Measurements from ENCODE around the gene IGF1R. TPM values are rescaled to one million over a fixed set of nuclear protein-coding genes. Genes with fewer than 3 reads are reported as not detected.

Gene IGF1R
- total and polyA plus RNA-seq, 2 experiments from 2014 or later, result 9.5 to 92.4 TPM

- Histone ChIP-seq H3K4me3 (no peak overlapping the region), H3K9me3 (ENCODE audit: low read depth) (no peaks in the 10 kb centered on the region), H3K27ac (no peak overlapping the region), H3K4me1 (ENCODE audit: low read depth) (no peaks in the 10 kb centered on the region), H3K27me3 (no peaks in the 10 kb centered on the region), H3K36me3 (no peaks in the 10 kb centered on the region)
- TF ChIP-seq CTCF (IDR thresholded peaks at IDR 0.05; ENCODE audit: low read depth, low read length), result no peak
- no peak for DNase-seq (ENCODE audit: low read depth in 1 of 2, low spot score in 1 of 2)
Measured at GRCh38 chr15:98815207-98815606, 166.9 kb downstream of the IGF1R start.

GRCh38 chr15:98817745-98818144, 169.4 kb downstream of the IGF1R start:
- no peaks in the 10 kb centered on the region for H3K36me3 ChIP-seq
- no peak overlapping the region for H3K4me3 ChIP-seq
- no peak overlapping the region for H3K27ac ChIP-seq
- TF ChIP-seq CTCF (IDR thresholded peaks at IDR 0.05; ENCODE audit: low read depth, low read length), result no peak
- H3K4me1 ChIP-seq (ENCODE audit: low read depth), result no peaks in the 10 kb centered on the region
- DNase-seq (ENCODE audit: low read depth in 1 of 2, low spot score in 1 of 2), result no peak
- no peaks in the 10 kb centered on the region for H3K9me3 ChIP-seq (ENCODE audit: low read depth)
- H3K27me3 ChIP-seq, result no peaks in the 10 kb centered on the region

- no peak for TF ChIP-seq CTCF (IDR thresholded peaks at IDR 0.05; ENCODE audit: low read depth, low read length)
- Histone ChIP-seq H3K4me3 (no peak overlapping the region), H3K36me3 (no peaks in the 10 kb centered on the region), H3K27ac (no peak overlapping the region), H3K27me3 (no peaks in the 10 kb centered on the region), H3K9me3 (ENCODE audit: low read depth) (no peaks in the 10 kb centered on the region), H3K4me1 (ENCODE audit: low read depth) (no peaks in the 10 kb centered on the region)
- peak in 1 of 2 donors; percentile 46 for DNase-seq (ENCODE audit: low read depth in 1 of 2, low spot score in 1 of 2)
Measured at GRCh38 chr15:98823012-98823458, 174.7 kb downstream of the IGF1R start.

DNA sequence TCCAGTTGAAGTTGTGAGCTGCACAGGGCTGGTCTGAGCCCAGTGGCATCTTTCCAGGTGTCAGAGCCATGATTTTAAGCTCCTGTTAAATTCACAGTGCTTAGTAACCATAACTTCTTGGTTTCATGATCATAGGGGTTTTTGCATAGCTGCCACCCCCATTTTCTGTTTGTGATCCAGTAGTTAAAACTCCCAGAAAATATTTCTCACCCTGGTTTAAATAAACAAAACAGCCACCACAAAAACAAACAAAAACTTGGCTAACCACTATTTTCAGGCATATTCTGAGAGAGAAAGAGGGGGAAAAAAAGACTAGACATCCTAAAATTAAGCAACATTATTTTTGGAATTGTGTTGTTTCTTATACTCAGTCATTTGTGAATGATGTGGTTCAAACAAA, 175.3 kb downstream of the IGF1R start:
- no peaks in the 10 kb centered on the region for H3K4me1 ChIP-seq (ENCODE audit: low read depth)
- no peak overlapping the region for H3K27ac ChIP-seq
- no peak for TF ChIP-seq CTCF (IDR thresholded peaks at IDR 0.05; ENCODE audit: low read depth, low read length)
- no peaks in the 10 kb centered on the region for H3K27me3 ChIP-seq
- DNase-seq (ENCODE audit: low read depth in 1 of 2, low spot score in 1 of 2), result no peak
- peaks cover 2% of the 10 kb centered on the region for H3K9me3 ChIP-seq (ENCODE audit: low read depth)
- H3K36me3 ChIP-seq, result no peaks in the 10 kb centered on the region
- no peak overlapping the region for H3K4me3 ChIP-seq

GRCh38 chr15:98824595-98824994, 176.3 kb downstream of the IGF1R start:
- DNase-seq (ENCODE audit: low read depth in 1 of 2, low spot score in 1 of 2), result no peak

More at GRCh38 chr15:98824595-98824994, 176.3 kb downstream of the IGF1R start:
- Histone ChIP-seq H3K27ac (no peak overlapping the region), H3K4me3 (no peak overlapping the region), H3K4me1 (ENCODE audit: low read depth) (no peaks in the 10 kb centered on the region), H3K9me3 (ENCODE audit: low read depth) (peaks cover 2% of the 10 kb centered on the region), H3K36me3 (no peaks in the 10 kb centered on the region), H3K27me3 (no peaks in the 10 kb centered on the region)
- TF ChIP-seq CTCF (IDR thresholded peaks at IDR 0.05; ENCODE audit: low read depth, low read length), result no peak
